NK-92 (cell line): ENCODE data around the gene NPAS2.

Experiments
- DNase-seq: peaks from one replicate; lab custom pipeline; 2025; ENCODE audit not compliant: unreplicated experiment; lab: John Stamatoyannopoulos, UW

The NPAS2 gene

GRCh38 chr2:100940240-100940639 is 120.3 kb downstream of the NPAS2 start:
- DNase-seq, result no peak

- no peak for DNase-seq
These were observed 121.1 kb downstream of the NPAS2 start for GRCh38 chr2:100940766-100941645.

- no peak for DNase-seq
These were observed 121.8 kb downstream of the NPAS2 start for GRCh38 chr2:100941646-100942240.

- no peak for DNase-seq
These were observed 124.9 kb downstream of the NPAS2 start for GRCh38 chr2:100944617-100945432.

GRCh38 chr2:100945433-100945740 is 125.4 kb downstream of the NPAS2 start:
- no peak for DNase-seq

GRCh38 chr2:100945930-100946607 is 126.1 kb downstream of the NPAS2 start:
- DNase-seq, result no peak

GRCh38 chr2:100948942-100949811 is 129.2 kb downstream of the NPAS2 start:
- no peak for DNase-seq

- DNase-seq, result no peak
These were observed 132.6 kb downstream of the NPAS2 start for GRCh38 chr2:100952512-100952911.

GRCh38 chr2:100953406-100954043 is 133.6 kb downstream of the NPAS2 start:
- DNase-seq, result no peak

GRCh38 chr2:100954044-100954420 is 134.1 kb downstream of the NPAS2 start:
- no peak for DNase-seq

- DNase-seq, result no peak
These were observed 135.3 kb downstream of the NPAS2 start for GRCh38 chr2:100955226-100955625.

- DNase-seq, result no peak
These were observed 136.1 kb downstream of the NPAS2 start for GRCh38 chr2:100956081-100956480.

GRCh38 chr2:100957996-100958653 is 138.2 kb downstream of the NPAS2 start:
- DNase-seq, result no peak

GRCh38 chr2:100959225-100959880 is 139.4 kb downstream of the NPAS2 start:
- DNase-seq, result no peak

GRCh38 chr2:100960688-100961087 is 140.7 kb downstream of the NPAS2 start:
- DNase-seq, result no peak

- no peak for DNase-seq
These were observed 142.6 kb downstream of the NPAS2 start for GRCh38 chr2:100962366-100963025.

GRCh38 chr2:100963026-100963375 is 143.1 kb downstream of the NPAS2 start:
- DNase-seq, result no peak

GRCh38 chr2:100964222-100964621 is 144.3 kb downstream of the NPAS2 start:
- no peak for DNase-seq
